ENCODE data around the gene CATSPER3.

CATSPER3 gene

GRCh38 chr5:134967607-134968006, at the start of gene CATSPER3:
TSS of gene CATSPER3 (plus strand) at chr5:134967907. CDS start at chr5:134967992, 85 bp downstream.
- DNase-seq = no peak

DNA sequence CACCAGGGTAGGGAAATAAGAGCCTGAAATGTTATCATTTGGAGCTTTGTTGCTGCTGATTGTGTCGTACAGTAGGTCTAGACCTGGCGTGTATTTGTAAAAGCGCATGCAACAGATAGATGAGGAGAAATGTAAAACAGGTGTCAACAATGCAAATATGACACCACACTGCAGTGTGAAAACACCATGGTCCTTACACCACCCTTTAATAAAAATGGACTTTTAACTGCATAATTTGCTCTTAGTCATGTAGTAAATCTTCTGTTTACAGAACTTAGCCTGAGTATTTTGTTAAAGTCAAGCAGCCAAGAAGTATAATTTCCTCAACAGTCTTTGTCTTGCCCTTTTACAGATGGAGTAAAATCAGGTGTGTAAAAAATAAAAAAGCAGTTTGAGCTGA, 48.8 kb upstream of the CATSPER3 start:
- DNase-seq = no peak

- DNase-seq = no peak
Measured at GRCh38 chr5:134920848-134921575, 46.7 kb upstream of the CATSPER3 start.

- no peak for DNase-seq
Measured at GRCh38 chr5:134932508-134932907, 35.2 kb upstream of the CATSPER3 start.

GRCh38 chr5:134934202-134934601, 33.5 kb upstream of the CATSPER3 start:
- no peak for DNase-seq

GRCh38 chr5:134935711-134936602, 31.8 kb upstream of the CATSPER3 start:
- DNase-seq = no peak

GRCh38 chr5:134937526-134937925, 30.2 kb upstream of the CATSPER3 start:
- DNase-seq = no peak

DNA sequence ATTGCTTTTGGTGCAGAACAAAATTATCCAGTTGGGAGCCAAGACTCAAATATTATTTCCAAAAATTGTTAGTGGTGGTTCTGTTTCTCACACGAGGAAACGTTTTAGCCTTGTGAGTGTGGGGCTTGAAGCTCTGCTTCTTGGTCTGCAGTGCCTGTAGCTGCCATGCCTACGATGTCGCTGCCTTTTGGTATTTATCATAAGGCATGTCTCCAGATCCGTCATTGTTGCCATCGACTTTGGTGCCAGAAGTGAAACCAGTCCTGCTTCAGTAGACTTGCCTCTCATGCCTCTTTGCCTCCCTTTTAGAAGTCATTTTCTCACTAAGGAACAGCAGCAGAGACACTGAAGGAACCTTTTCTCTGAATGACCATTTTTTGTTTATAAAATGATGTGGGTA, 29.7 kb upstream of the CATSPER3 start:
- no peak for DNase-seq

DNA sequence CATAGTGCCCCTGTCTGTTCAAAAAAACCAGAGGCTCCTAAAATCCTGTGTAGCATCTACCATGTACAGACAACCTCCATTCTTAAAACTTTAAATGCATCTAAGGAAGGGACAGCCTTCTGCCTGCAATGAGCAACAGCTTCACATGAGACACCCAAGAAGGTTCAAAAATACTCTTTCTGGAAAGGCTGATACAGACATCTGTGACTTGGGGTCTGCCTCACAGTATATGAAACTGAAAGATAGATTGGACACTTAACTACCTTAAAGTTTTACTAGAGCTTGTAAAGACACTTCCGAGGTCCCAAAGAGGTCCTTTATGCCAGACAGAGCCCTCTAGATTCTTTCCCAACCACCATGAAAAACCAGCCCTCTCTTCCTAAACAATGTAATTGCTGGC, 28.2 kb upstream of the CATSPER3 start:
- no peak for DNase-seq

DNA sequence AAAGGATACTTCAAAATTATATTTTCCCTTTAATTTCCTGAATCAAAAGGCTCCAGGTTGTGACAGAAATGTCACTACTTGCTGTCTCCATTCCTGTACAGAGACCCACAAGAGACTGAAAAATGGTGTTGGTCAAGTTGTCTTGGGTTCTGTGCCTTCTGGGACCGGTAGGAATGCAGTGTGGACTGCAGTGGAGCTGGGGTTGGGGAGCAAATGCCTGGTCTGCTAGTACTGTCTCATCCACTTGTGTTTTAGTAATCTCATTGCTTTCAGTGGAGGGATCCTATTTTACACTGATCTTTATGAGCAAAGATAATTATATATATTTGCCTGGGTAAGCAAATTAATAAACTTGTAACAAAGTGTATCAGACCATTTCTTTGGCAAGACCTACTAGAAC, 24.2 kb upstream of the CATSPER3 start:
- no peak for DNase-seq

- DNase-seq = no peak
Measured at GRCh38 chr5:134944630-134945029, 23.1 kb upstream of the CATSPER3 start.

GRCh38 chr5:134945041-134945440, 22.7 kb upstream of the CATSPER3 start:
- DNase-seq = no peak

- no peak for DNase-seq
Measured at GRCh38 chr5:134948911-134949310, 18.8 kb upstream of the CATSPER3 start.

- no peak for DNase-seq
Measured at GRCh38 chr5:134949316-134949715, 18.4 kb upstream of the CATSPER3 start.

GRCh38 chr5:134957920-134958608, 9.6 kb upstream of the CATSPER3 start:
- DNase-seq = no peak

DNA sequence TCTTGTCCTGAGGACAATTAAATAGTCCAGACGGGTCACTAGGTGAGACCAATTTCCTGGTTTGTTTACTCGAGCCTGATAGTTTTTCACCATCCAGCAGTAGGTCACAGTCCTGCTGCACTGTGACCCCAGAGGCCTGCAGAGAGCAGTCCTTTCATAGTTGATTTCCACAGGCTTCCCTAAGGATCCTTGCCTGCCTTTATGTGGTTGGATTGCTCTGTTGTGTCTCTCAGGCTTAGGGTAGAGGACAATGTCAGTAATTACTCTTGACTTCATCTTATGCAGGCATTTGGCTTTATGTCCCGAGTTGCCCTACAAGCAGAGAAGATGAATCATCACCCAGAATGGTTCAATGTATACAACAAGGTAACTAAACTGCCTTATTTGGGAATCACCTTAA, 9.0 kb upstream of the CATSPER3 start:
- DNase-seq = no peak

- DNase-seq = no peak
Measured at GRCh38 chr5:134963098-134963497, 4.6 kb upstream of the CATSPER3 start.

DNA sequence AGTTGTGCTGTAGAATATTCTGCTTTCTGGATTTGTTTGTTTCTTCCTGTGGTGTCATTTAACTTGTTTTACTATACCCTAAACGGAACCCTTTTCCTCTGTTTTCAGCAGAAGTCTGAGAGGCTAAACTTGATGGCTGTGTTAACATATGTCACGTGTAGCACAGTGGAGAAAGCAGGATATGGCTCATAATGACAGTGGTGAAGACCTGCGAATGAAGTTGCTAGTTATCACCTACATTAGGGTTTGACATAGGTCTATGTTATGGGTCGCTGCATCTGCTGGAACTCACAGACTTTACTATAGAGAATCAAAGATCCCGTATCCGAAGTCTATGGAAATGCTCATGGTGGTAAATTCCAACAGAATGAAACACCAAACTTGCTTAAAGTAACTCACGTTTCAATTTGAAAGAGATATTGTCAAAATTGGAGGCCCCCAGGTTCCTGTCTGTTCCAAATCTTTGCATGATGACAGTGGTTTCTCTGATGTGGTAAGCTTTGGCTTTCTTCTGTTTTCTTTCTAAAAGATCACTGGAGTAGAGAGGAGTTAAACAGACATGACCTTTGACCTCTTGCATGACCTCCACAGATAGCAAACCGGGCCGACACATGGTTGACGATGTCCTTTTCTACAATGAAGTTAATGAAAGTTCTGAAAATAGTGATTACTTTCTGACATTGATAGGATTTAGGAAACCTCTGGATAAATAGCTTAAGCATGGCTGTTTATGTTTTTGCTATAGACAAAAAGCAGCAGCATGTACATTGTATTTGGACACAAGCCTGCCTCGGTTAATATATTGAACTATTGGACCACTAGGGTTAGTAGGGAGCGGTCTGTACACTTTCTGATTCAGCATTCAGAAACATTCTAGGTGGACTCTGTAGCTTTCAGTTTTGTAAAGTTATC, 3.1 kb upstream of the CATSPER3 start:
- DNase-seq = no peak

DNA sequence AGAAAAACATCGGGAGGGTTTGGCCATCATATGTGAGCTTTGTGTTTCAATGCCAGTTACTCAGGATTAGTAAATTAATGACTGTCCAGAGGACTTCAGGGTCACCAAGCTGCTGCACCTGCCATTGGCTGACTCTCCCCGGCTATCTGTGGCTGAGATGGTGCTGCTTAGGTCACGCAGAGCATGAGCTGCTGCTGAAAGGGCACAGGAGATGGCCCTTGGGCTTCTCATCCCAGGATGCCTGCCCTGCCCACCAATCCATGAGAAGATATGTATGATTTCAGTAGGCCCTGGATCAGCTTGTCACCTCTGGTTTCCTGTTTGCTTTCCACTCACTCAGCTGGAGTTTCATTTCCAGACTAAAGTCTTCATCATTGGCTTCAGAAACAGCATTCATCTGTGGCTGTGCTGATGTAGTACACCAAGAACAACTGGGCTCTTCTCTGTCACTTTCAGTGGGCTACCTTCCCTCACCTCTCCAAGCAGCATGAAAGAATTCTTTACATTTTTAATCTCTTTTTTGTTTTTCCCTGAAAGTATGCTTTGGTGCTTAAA, 2.4 kb upstream of the CATSPER3 start:
- no peak for DNase-seq

DNA sequence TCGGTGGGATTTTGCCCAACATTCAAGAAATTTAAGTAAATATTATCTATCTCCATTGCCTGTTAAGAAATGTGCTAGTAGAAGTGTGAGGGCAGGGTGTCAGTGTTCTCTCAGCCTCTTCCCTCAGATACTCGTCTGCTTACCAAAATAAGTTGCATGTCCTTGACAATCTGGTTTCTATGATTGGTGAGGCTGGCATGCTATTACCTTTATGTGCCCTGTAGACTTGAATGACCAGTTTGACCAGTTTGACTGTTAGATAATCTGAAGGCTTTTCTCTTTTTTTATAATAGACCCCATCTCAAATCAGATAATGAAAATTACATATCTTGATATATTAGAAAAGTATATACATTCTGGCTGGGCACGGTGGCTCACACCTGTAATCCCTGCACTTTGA, 348 bp downstream of the CATSPER3 start:
- DNase-seq = no peak

GRCh38 chr5:134969166-134969565, 1.5 kb downstream of the CATSPER3 start:
- no peak for DNase-seq

DNA sequence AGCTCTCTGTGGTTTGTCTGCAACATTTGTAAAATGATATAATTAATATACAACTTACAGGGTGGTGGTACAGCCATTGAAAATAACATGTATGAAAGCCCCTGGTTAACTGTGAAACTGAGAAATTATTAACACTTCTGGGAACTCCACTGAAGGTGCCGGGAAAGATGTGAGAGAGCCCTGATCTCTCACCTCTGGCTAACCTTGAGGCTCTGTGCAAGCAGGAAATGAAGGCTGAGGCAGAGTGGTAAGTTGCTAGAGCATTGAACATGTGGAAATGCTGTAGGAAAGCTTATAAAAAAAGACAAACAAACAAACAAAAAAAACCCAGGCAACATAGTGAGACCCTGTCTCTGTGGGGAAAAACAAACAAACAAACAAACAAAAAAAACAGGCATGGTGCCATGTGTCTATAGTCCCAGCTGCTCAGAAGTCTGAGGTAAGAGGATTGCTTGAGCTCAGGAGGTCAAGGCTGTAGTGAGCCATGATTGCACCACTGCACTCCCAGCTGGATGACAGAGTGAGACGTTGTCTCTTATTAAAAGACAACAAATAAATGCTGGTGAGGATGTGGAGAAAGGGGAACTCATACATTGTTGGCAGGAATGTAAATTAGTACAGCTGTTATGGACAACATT, 7.5 kb downstream of the CATSPER3 start:
- DNase-seq = no peak

All from NCI-H1105 treated with DMSO at 0.1 percent for 48 hours (cell line).